NCI-H345 treated with DMSO at 0.1 percent for 48 hours (cell line): ENCODE data around the gene ARHGEF38.
A peak's percentile ranks its signal among the peaks of the same experiment; 100 is the strongest.
"Not testable (repeated sequence)": the region's sequence is repeated elsewhere in the genome, so short reads cannot be mapped to it uniquely, and the experiment has no call there.

ENCODE experiments used
- DNase-seq: peaks from one replicate; lab custom pipeline; 2025; ENCODE audit not compliant: unreplicated experiment; lab: John Stamatoyannopoulos, UW

Gene ARHGEF38

GRCh38 chr4:105709081-105709450, 156.6 kb downstream of the ARHGEF38 start:
- no peak for DNase-seq

GRCh38 chr4:105710012-105710600, 157.7 kb downstream of the ARHGEF38 start:
- DNase-seq, result no peak

- DNase-seq, result no peak
These were observed 158.3 kb downstream of the ARHGEF38 start for GRCh38 chr4:105710678-105711077.

DNA sequence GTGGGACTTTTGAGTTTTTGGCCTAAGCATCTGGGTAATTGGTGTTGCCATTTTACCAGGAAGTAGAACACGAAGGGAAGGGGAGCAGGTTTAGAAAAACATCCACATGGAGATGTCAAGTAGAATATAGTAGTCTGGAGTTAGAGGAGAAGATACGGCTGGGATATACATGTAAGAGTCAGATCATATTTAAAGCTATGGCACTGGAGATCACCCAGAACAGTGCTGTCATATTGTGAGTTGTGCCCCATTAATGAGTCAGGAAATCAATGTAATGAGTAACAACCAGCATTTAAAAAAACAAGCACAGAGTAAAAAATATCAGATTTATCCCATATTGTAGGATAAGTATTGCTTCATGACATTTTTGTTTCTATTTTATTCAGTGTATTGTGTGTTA, 160.3 kb downstream of the ARHGEF38 start:
- DNase-seq, result no peak

DNA sequence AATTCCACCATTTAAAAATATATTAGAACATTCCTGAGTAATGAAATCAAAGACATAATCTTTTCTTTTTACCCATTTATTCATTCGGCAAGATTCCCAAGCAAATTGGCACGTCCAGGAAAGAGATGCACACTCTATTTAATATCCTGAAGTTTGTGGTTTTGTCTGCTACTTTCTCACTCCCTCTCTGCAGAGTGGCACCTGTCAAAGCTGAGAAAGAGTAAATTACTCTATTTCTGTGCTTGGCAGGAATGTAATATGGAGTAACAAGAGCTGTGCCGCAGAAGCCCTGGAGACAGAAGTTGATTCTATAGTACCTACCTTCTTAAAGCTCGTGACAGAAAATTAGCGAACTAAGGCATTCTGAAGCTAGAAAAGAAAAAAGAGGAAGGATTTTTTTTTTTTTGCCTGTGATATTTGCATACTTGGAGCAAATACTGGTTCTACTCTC, 161.7 kb downstream of the ARHGEF38 start:
- DNase-seq, result no peak

- no peak for DNase-seq
These were observed 162.5 kb downstream of the ARHGEF38 start for GRCh38 chr4:105714932-105715331.

DNA sequence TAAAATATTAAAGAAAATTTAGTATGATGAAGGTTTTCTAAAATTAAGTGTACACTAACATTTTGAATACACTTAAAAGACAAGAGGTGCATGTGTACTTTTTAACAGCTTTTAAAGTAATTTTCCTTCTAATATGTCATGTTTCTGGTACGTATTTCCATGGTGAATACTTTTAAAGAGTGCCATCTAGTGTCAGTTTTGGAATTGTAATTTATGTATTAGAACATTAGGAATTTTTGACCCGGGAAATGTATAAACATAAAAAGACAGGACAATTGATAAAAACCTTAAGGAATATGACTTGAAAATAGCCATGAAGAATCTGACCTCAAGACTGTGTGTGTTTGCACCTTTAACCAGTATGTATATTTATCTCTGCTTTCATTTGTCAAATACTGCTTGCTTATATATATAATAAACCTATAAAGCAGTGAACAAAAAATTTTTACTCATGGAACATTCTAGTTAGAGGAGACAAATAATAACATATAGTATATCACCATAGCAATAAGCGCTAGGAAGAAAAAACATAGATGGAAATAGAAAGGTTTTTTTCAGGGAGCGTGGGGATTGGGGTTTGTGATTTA, 163.4 kb downstream of the ARHGEF38 start:
- DNase-seq, result peak; percentile 11

DNA sequence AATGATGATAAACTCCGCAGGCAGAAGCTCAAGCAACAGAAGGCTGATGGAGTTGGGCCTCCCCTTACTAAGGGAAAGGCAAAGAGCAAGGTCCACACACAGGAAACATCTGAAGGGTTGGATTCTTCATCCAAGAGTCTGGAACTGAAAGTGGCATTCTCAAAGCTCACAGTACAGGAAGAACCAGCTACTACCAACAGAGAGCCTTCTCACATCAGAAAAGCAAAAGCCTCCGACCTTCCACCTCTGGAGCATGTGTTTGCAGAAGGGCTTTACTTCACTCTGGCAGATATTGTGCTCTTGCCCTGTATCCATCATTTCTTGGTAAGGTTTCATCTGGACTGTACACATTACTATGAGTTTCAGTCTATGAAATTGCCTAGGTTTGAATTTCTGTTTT, 166.8 kb downstream of the ARHGEF38 start:
- DNase-seq, result no peak

GRCh38 chr4:105725623-105726022, 173.2 kb downstream of the ARHGEF38 start:
- no peak for DNase-seq

DNA sequence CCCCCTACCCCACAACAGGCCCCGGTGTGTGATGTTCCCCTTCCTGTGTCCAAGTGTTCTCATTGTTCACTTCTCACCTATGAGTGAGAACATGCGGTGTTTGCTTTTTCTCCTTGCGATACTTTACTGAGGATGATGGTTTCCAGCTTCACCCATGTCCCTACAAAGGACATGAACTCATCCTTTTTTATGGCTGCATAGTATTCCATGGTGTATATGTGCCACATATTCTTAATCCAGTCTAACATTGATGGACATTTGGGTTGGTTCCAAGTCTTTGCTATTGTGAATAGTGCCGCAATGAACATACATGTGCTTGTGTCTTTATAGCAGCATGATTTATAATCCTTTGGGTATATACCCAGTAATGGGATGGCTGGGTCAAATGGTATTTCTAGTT, 177.5 kb downstream of the ARHGEF38 start:
- DNase-seq, result not testable (repeated sequence)
